VCaP (cell line): ENCODE results near the gene MAPK9.

Source experiments
- H3K27ac ChIP-seq: fragments of 450-650 bp; 2 replicates; pipeline ENCODE4 v1.5.1; 2017
- TF ChIP-seq, protein P1 (sequence below): fragments of 450-650 bp; conservative IDR thresholded peaks from 2 replicates; pipeline ENCODE4 v1.5.1; 2017; ENCODE audit warnings: mild to moderate bottlenecking, moderate library complexity

MAPK9 gene

DNA sequence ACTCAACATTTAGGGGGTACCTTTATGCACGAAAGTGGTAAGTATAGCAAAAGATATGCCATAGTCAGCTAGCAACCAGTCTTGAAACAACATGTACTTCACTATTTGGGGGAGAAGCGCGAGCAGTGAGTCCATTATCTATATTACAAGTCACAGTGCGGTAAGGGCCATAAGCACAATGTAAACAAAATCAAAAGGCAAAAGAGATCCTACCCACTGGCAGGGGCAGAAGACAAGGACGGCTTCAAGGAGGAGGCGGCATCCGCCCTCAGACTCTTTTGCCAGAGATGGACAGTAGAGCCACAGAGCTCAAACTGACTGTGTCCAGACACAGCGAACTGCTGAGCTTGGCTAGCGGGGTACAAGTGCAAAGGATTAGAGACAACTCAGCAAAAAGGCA, 9.6 kb downstream of the MAPK9 start:
- TF ChIP-seq, protein P1, sequence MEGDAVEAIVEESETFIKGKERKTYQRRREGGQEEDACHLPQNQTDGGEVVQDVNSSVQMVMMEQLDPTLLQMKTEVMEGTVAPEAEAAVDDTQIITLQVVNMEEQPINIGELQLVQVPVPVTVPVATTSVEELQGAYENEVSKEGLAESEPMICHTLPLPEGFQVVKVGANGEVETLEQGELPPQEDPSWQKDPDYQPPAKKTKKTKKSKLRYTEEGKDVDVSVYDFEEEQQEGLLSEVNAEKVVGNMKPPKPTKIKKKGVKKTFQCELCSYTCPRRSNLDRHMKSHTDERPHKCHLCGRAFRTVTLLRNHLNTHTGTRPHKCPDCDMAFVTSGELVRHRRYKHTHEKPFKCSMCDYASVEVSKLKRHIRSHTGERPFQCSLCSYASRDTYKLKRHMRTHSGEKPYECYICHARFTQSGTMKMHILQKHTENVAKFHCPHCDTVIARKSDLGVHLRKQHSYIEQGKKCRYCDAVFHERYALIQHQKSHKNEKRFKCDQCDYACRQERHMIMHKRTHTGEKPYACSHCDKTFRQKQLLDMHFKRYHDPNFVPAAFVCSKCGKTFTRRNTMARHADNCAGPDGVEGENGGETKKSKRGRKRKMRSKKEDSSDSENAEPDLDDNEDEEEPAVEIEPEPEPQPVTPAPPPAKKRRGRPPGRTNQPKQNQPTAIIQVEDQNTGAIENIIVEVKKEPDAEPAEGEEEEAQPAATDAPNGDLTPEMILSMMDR = no peak

DNA sequence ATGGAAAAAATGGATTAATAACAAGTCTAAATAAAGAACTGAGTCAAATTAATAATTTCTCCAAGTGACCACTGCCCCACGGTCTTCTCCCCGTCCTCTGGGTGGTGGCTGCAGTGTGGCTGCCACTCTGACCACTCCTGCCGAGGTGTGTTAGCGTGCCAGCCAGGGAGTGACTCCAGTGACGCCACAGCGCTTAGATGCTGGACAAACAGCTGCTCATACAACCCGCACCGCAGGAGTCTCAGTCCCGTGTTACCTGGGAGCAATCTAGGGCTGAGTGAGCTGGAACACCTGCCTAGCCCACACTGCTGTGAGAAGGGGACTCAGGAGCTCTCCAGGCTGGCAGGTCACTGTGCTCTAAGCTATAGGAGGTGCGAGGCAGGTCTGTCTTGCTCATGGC, 10.2 kb downstream of the MAPK9 start:
- TF ChIP-seq, protein P1 = no peak
- peak overlapping the region; percentile 5 for H3K27ac ChIP-seq

More for the DNA sequence above, 9.6 kb downstream of the MAPK9 start:
- peak overlapping the region; percentile 5 for H3K27ac ChIP-seq

- TF ChIP-seq, protein P1 = no peak
- no peak overlapping the region for H3K27ac ChIP-seq
Measured at GRCh38 chr5:180274695-180275094, 17.2 kb downstream of the MAPK9 start.

DNA sequence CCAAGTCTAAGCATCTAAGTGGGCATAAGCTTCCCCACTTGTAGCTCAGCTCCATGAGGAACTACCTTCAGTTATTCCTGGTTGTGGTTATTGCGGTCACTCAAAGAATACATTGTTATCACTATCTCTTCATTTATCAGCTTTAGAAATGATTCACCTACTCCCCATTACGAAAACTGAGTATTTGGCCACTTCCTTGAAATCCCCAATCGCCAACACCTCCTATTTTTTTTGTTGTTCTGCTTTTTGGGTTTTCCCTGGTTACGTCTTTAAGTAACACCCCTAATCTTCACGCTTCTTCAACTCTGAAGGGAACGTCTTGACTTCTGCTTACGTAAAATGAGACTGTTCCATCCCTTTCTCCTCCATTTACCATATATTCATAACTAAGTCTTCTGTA, 20.7 kb downstream of the MAPK9 start:
- H3K27ac ChIP-seq = no peak overlapping the region
- TF ChIP-seq, protein P1 = no peak

- H3K27ac ChIP-seq = no peak overlapping the region
Measured at GRCh38 chr5:180259260-180259611, 32.6 kb downstream of the MAPK9 start.

DNA sequence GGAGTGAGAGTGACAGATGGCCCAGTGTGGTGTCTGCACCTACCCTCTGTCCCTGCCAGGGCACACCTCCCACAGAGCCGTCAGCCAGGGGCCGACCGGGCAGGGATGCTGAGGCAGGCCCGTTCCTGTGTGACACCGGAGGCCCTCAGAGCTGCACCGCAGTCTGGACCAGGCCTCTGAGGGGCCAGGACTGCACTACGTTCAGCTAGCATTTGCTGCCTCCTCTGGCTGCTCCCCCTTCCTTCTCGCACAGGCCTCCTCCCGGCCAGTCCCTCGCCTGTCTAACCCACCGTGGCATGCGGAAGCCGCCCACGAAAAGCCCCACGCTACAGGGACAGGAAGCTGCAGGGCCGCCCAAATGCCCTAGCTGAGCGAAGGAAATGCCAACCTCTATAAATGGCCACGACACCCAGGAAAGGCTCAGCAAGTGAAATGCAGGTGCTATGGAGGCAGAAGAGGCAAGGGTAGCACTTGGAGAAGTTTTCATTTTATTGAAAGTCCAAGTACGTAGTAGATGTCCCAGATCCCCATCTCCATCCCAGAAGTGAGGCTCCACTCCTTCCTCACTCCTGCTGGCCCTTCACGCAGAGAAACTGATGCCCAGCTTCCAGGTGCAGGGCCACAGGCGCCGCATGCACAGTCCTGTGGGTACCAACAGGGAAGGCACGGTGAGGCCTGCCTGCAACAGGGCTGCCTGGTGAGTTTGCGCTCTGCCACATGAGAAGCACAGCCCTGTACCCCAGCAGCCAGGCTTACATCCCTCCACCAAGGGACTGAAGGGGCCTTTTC, 38.7 kb downstream of the MAPK9 start:
- H3K27ac ChIP-seq = no peak overlapping the region
- TF ChIP-seq, protein P1 = no peak

More at GRCh38 chr5:180259260-180259611, 32.6 kb downstream of the MAPK9 start:
- TF ChIP-seq, protein P1 = no peak

- H3K27ac ChIP-seq = no peak overlapping the region
- TF ChIP-seq, protein P1 = no peak
Measured at GRCh38 chr5:180251887-180252286, 40.0 kb downstream of the MAPK9 start.
